ENCODE measurements around the gene FAS. TPM values are rescaled to one million over a fixed set of nuclear protein-coding genes. Genes with fewer than 3 reads are reported as not detected.

Gene FAS
- polyA plus RNA-seq, 3 donors, result 27.3 to 28.9 (median 27.9) TPM

- H3K79me2 ChIP-seq (ENCODE audit: insufficient read depth, low read length), result no peaks in the 10 kb centered on the region
- Mint-ChIP-seq H3K27ac (no peak overlapping the region), H3K9me3 (peaks cover 0 to 5% (median 3%) of the 10 kb centered on the region in 7 donors), H3K4me3 (no peak overlapping the region), H3K4me1 (peaks cover 4% of the 10 kb centered on the region), H3K36me3 (peaks cover 3 to 4% of the 10 kb centered on the region in 2 donors), H3K27me3 (ENCODE audit: low read depth in 3 of 3) (peaks cover 0 to 2% (median 0%) of the 10 kb centered on the region in 3 donors)
- H3K4me2 ChIP-seq (replicated peaks; ENCODE audit: extremely low read depth, low read length, poor library complexity, severe bottlenecking), result no peak overlapping the region
- no peak for TF ChIP-seq CTCF (IDR thresholded peaks at IDR 0.05)
- no peak overlapping the region for H2AFZ ChIP-seq (ENCODE audit: insufficient read depth, low read depth, low read length, poor library complexity, severe bottlenecking)
- H3K4me1 ChIP-seq (ENCODE audit: control insufficient read depth in 1 of 2, insufficient read depth in 2 of 2, low read length in 2 of 2), result peaks cover under 1 to 4% of the 10 kb centered on the region in 2 donors
- H3K4me3 ChIP-seq (replicated peaks in 1 of 3; ENCODE audit: low read depth in 2 of 3, low read length in 3 of 3), result no peak overlapping the region
- intact Hi-C loops (cut with micrococcal nuclease), result no loop called here
- no peak for DNase-seq
- no peaks in the 10 kb centered on the region for H4K20me1 ChIP-seq (ENCODE audit: insufficient read depth, low read length)
- H3K9me3 ChIP-seq (replicated peaks in 1 of 2; ENCODE audit: control insufficient read depth in 1 of 2, insufficient read depth in 1 of 2, low read length in 2 of 2), result no peaks in the 10 kb centered on the region
- H3K27me3 ChIP-seq (ENCODE audit: control insufficient read depth in 2 of 2, insufficient read depth in 2 of 2, low read length in 2 of 2), result no peaks in the 10 kb centered on the region
- WGBS (ENCODE audit: insufficient coverage), result no CpG with 5 or more reads among the region's 2 CpGs
- H3K9ac ChIP-seq (ENCODE audit: insufficient read depth, low read length, poor library complexity, severe bottlenecking), result no peak overlapping the region
- no peaks in the 10 kb centered on the region for H3K36me3 ChIP-seq (replicated peaks in 1 of 2; ENCODE audit: control insufficient read depth in 1 of 2, insufficient read depth in 2 of 2, low read length in 2 of 2)
- no peak overlapping the region for H3K27ac ChIP-seq (ENCODE audit: low read depth in 1 of 2, low read length in 2 of 2)
Observed at GRCh38 chr10:89042562-89042961, 52.0 kb downstream of the FAS start.

- H4K20me1 ChIP-seq (ENCODE audit: insufficient read depth, low read length), result no peaks in the 10 kb centered on the region
- intact Hi-C loops (cut with micrococcal nuclease), result no loop called here
- no peaks in the 10 kb centered on the region for H3K79me2 ChIP-seq (ENCODE audit: insufficient read depth, low read length)
- Mint-ChIP-seq H3K27me3 (ENCODE audit: low read depth in 3 of 3) (peaks cover 0 to 2% (median 0%) of the 10 kb centered on the region in 3 donors), H3K4me3 (no peak overlapping the region), H3K4me1 (no peaks in the 10 kb centered on the region), H3K9me3 (peaks cover 0 to 5% (median 3%) of the 10 kb centered on the region in 7 donors), H3K27ac (no peak overlapping the region), H3K36me3 (peaks cover 3 to 5% of the 10 kb centered on the region in 2 donors)
- H3K9me3 ChIP-seq (replicated peaks in 1 of 2; ENCODE audit: control insufficient read depth in 1 of 2, insufficient read depth in 1 of 2, low read length in 2 of 2), result no peaks in the 10 kb centered on the region
- no peak overlapping the region for H3K4me2 ChIP-seq (replicated peaks; ENCODE audit: extremely low read depth, low read length, poor library complexity, severe bottlenecking)
- WGBS (ENCODE audit: insufficient coverage), result no CpG with 5 or more reads among the region's 4 CpGs
- no peak overlapping the region for H2AFZ ChIP-seq (ENCODE audit: insufficient read depth, low read depth, low read length, poor library complexity, severe bottlenecking)
- H3K4me1 ChIP-seq (ENCODE audit: control insufficient read depth in 1 of 2, insufficient read depth in 2 of 2, low read length in 2 of 2), result no peaks in the 10 kb centered on the region
- no peak for DNase-seq
- H3K4me3 ChIP-seq (replicated peaks in 1 of 3; ENCODE audit: low read depth in 2 of 3, low read length in 3 of 3), result no peak overlapping the region
- no peaks in the 10 kb centered on the region for H3K36me3 ChIP-seq (replicated peaks in 1 of 2; ENCODE audit: control insufficient read depth in 1 of 2, insufficient read depth in 2 of 2, low read length in 2 of 2)
- no peaks in the 10 kb centered on the region for H3K27me3 ChIP-seq (ENCODE audit: control insufficient read depth in 2 of 2, insufficient read depth in 2 of 2, low read length in 2 of 2)
- H3K27ac ChIP-seq (ENCODE audit: low read depth in 1 of 2, low read length in 2 of 2), result no peak overlapping the region
- TF ChIP-seq CTCF (IDR thresholded peaks at IDR 0.05), result no peak
- H3K9ac ChIP-seq (ENCODE audit: insufficient read depth, low read length, poor library complexity, severe bottlenecking), result no peak overlapping the region
Observed at GRCh38 chr10:89043052-89043451, 52.5 kb downstream of the FAS start.
